ENCODE results near the gene SYCE1L.

DNA sequence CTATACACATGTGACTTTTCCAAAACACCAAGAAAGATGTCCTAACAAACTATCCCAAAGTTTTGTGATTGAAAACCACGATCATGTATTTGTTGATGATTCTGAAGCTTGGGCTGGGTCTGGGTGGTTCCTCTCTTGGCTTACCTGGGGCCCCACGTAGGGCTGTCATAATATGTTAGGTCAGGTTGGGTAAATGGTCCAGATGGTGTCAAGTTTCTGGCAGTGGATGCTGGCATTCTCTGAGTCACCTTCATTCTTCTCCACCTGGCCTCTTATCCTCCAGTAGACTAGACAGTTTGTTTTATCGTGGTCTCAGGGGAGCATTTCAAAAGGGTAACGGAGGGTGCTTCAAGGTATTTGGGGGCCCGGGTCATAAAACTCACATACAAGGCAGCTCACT is 39.4 kb downstream of the SYCE1L start:
- TF ChIP-seq, protein P1, sequence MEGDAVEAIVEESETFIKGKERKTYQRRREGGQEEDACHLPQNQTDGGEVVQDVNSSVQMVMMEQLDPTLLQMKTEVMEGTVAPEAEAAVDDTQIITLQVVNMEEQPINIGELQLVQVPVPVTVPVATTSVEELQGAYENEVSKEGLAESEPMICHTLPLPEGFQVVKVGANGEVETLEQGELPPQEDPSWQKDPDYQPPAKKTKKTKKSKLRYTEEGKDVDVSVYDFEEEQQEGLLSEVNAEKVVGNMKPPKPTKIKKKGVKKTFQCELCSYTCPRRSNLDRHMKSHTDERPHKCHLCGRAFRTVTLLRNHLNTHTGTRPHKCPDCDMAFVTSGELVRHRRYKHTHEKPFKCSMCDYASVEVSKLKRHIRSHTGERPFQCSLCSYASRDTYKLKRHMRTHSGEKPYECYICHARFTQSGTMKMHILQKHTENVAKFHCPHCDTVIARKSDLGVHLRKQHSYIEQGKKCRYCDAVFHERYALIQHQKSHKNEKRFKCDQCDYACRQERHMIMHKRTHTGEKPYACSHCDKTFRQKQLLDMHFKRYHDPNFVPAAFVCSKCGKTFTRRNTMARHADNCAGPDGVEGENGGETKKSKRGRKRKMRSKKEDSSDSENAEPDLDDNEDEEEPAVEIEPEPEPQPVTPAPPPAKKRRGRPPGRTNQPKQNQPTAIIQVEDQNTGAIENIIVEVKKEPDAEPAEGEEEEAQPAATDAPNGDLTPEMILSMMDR (IDR thresholded peaks at IDR 0.05; ENCODE audit: low read length): no peak
- TF ChIP-seq EZH2 (IDR thresholded peaks at IDR 0.05; ENCODE audit: borderline replicate concordance, low read length): no peak

All from OCI-LY1 (cell line).